SH-SY5Y (cell line): ENCODE measurements around the gene DMTF1.

Experiments used
- GATA2 ChIP-seq: IDR thresholded peaks from 2 replicates; pipeline ENCODE4 v1.6.1; 2011; ENCODE audit warnings: mild to moderate bottlenecking, low read depth, low read length
- GATA3 ChIP-seq: IDR thresholded peaks from 2 replicates; pipeline ENCODE4 v1.6.1; 2011; ENCODE audit warnings: low read depth, mild to moderate bottlenecking, low read length, moderate library complexity

The DMTF1 gene

GRCh38 chr7:87131771-87132170 lies 20.5 kb upstream of the DMTF1 start:
- no peak for TF ChIP-seq GATA2
- TF ChIP-seq GATA3 = no peak

GRCh38 chr7:87137271-87137670 lies 15.0 kb upstream of the DMTF1 start:
- TF ChIP-seq GATA3 (no peak), GATA2 (no peak)

GRCh38 chr7:87139514-87139913 lies 12.7 kb upstream of the DMTF1 start:
- TF ChIP-seq GATA2 (no peak), GATA3 (no peak)

- TF ChIP-seq GATA3 = no peak
- TF ChIP-seq GATA2 = no peak
These were observed 11.9 kb upstream of the DMTF1 start for GRCh38 chr7:87140271-87140748.

- TF ChIP-seq GATA2 (no peak), GATA3 (no peak)
These were observed 8.0 kb upstream of the DMTF1 start for GRCh38 chr7:87144173-87144657.

GRCh38 chr7:87146740-87147386 lies 5.4 kb upstream of the DMTF1 start:
- TF ChIP-seq GATA2 (no peak), GATA3 (no peak)

- TF ChIP-seq GATA3 (no peak), GATA2 (no peak)
These were observed 4.8 kb upstream of the DMTF1 start for GRCh38 chr7:87147500-87147899.

- TF ChIP-seq GATA2 (no peak), GATA3 (no peak)
These were observed 3.8 kb upstream of the DMTF1 start for GRCh38 chr7:87148332-87148955.

- TF ChIP-seq GATA2 = no peak
- no peak for TF ChIP-seq GATA3
These were observed 1.1 kb upstream of the DMTF1 start for GRCh38 chr7:87151002-87151728.

- TF ChIP-seq GATA3 (no peak), GATA2 (no peak)
These were observed 533 bp upstream of the DMTF1 start for GRCh38 chr7:87151729-87152111.

- no peak for TF ChIP-seq GATA3
These were observed 816 bp downstream of the DMTF1 start for GRCh38 chr7:87152897-87153641.

GRCh38 chr7:87154166-87154565 lies 1.9 kb downstream of the DMTF1 start:
- no peak for TF ChIP-seq GATA2
- TF ChIP-seq GATA3 = no peak

GRCh38 chr7:87154569-87154968 lies 2.3 kb downstream of the DMTF1 start:
- TF ChIP-seq GATA2 (no peak), GATA3 (no peak)

- TF ChIP-seq GATA3 (no peak), GATA2 (no peak)
These were observed 3.5 kb downstream of the DMTF1 start for GRCh38 chr7:87155788-87156187.
